Skin of body (tissue), 2 donors: ENCODE data around the gene CFAP107. TPM values are rescaled to one million over a fixed set of nuclear protein-coding genes. Genes with fewer than 3 reads are reported as not detected.

Experiments
- DNase-seq: peaks from one replicate; lab custom pipeline; 2025; lab: John Stamatoyannopoulos, UW
- total RNA-seq: library from RNA; depleted of rRNA; stranded (reverse); fragments of >200 nt; gene quantifications from one replicate; pipeline ENCODE4 v1.2.3, GENCODE V29; 2014

The CFAP107 gene
- total RNA-seq, 1 donor from 2014 or later = not detected

GRCh38 chr1:12741946-12742345 lies 4.1 kb upstream of the CFAP107 start:
- no peak for DNase-seq

- DNase-seq = no peak
Observed at GRCh38 chr1:12745126-12745991, 641 bp upstream of the CFAP107 start.

- DNase-seq = no peak
Observed at GRCh38 chr1:12748778-12749355, 2.9 kb downstream of the CFAP107 start.

- no peak for DNase-seq
Observed at GRCh38 chr1:12754738-12755137, 8.7 kb downstream of the CFAP107 start.

- DNase-seq = no peak
Observed at GRCh38 chr1:12756273-12756672, 10.3 kb downstream of the CFAP107 start.

GRCh38 chr1:12756768-12757413 lies 10.9 kb downstream of the CFAP107 start:
- peak; percentile 8 for DNase-seq

GRCh38 chr1:12757836-12758235 lies 11.8 kb downstream of the CFAP107 start:
- DNase-seq = no peak

- no peak for DNase-seq
Observed at GRCh38 chr1:12760256-12760795, 14.3 kb downstream of the CFAP107 start.

- DNase-seq = no peak
Observed at GRCh38 chr1:12761781-12762180, 15.8 kb downstream of the CFAP107 start.

GRCh38 chr1:12762766-12763165 lies 16.8 kb downstream of the CFAP107 start:
- no peak for DNase-seq

- DNase-seq = no peak
Observed at GRCh38 chr1:12763479-12763878, 17.5 kb downstream of the CFAP107 start.

- DNase-seq = no peak
Observed at GRCh38 chr1:12764016-12764415, 18.0 kb downstream of the CFAP107 start.

- DNase-seq = no peak
Observed at GRCh38 chr1:12769031-12769430, 23.0 kb downstream of the CFAP107 start.

- DNase-seq = no peak
Observed at GRCh38 chr1:12769976-12770505, 24.0 kb downstream of the CFAP107 start.

- DNase-seq = no peak
Observed at GRCh38 chr1:12770620-12771019, 24.6 kb downstream of the CFAP107 start.

GRCh38 chr1:12771186-12771585 lies 25.2 kb downstream of the CFAP107 start:
- DNase-seq = no peak

GRCh38 chr1:12772520-12772919 lies 26.5 kb downstream of the CFAP107 start:
- no peak for DNase-seq

- no peak for DNase-seq
Observed at GRCh38 chr1:12773438-12773837, 27.4 kb downstream of the CFAP107 start, which contains the start of gene PRAMEF12. PRAMEF12 (plus strand) TSS chr1:12773738; CDS start chr1:12774868, 1,130 bp downstream.

- DNase-seq = no peak
Observed at GRCh38 chr1:12774801-12775345, 28.9 kb downstream of the CFAP107 start.

GRCh38 chr1:12775443-12775842 lies 29.4 kb downstream of the CFAP107 start:
- DNase-seq = no peak

GRCh38 chr1:12776801-12777557 lies 31.0 kb downstream of the CFAP107 start:
- DNase-seq = no peak
